HPDE6-E6E7 (cell line): Measurements from ENCODE around the gene TGFB2.

Experiments used
- DNase-seq: peaks from one replicate; pipeline ENCODE4 v3.0.0; 2011; ENCODE audit warnings: missing footprints; ENCODE audit errors: extremely low spot score

Gene TGFB2

DNA sequence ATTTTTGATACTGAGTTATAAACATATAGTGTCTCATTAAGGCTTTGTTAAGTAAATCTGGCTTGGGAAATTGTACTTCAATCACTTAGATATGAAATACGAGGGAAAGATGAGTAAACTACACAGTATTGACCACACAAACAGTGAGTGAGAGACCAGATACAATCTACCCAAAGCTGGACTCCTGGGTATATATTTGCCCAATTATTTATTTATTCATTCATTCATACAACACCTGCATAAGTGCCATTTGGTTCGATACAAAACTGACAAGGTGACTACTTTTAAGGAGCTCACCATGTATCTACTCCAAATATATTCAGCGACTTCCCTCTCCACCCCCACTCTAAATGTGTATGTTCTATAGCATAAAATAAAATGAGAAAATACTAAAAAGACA, 143.4 kb downstream of the TGFB2 start:
- no peak for DNase-seq

DNA sequence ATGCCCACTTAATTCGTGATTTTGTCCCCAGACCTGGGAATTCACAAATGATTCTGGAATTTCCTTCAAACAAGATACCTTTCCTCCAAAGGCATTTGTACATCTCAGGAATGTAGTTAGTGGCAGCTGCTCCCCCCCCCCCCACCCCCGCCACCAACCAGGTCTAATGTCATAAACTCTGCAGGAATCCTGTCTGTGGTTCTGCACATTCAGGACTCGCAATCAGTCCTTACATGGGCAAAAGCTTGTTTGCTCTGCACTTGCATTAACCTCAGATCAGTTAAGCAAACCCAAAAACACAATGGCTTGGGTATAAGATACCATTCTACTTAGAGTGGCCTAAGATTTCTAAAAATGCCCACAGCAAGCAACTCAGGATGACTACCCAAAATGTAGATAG, 143.8 kb downstream of the TGFB2 start:
- DNase-seq, result no peak

DNA sequence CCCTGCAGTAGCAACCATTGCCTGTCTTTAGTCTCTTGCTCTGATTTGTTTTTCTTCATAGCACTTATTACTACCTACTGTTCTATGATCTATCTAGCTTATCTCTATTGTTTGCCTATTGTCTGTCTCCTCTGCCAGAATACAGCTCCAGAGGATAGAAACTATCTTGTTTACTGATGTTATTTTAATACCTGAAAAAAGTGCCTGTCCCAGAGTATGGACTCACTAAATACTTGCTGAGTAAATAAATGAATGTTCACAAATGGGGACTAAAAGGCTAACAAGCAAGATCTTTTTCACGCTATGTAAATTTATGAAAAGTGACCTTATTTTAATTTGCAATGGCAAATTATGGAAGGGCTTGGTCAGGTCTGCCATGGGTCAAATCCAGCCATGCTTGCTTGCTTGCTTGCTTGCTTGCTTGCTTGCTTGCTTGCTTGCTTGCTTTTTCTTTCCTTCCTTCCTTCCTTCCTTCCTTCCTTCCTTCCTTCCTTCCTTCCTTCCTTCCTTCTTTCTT, 145.3 kb downstream of the TGFB2 start:
- no peak for DNase-seq

DNA sequence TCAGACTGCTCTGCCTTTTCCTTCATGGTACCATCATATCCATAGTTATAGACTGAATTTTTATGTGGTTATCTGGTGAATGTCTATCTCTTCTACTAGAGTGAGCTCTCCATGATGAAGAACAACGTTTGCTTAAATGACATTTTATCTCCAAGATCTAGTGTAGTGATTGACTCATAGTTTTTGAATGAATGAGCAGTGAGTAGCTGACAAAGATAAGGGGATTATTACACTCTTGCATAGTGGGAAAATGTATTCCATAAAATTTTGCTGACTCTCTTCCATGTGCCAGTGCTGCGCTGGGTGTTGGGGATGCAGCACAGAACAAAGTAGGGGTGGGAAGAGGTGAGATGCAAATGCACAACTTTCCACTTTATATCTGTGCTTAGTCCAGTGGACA, 147.7 kb downstream of the TGFB2 start:
- DNase-seq, result no peak

DNA sequence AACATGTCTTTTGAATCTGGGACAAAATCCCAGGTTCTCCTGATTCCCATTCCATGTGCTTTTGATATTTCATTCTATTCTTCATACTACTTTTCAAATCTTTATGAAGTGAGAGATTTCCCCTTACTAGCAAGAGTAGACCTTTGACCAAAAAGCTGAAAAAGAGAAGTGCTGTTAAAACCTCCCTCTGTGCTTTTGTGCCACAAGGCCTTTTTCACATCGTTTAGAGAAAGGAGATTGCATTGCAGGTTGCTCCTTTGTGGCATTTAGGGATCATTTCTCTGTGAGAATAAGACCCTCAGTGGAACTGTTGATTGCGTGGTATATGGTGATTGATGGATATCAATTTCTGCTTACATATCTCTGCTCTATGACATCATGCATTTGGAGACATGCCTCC, 148.8 kb downstream of the TGFB2 start:
- DNase-seq, result no peak
